OCI-LY3 (cell line): ENCODE data around the gene PPP1R14D.

Source experiments
- CTCF ChIP-seq: fragments of 200-600, 300-600 bp; sonication (generic); IDR thresholded peaks from 2 replicates; pipeline ENCODE4 v1.5.1; 2014; ENCODE audit warnings: antibody characterized with exemption, low read length, low read depth
- EZH2phosphoT487 ChIP-seq: fragments of 200-600 bp; shearing (Covaris generic); IDR thresholded peaks from 2 replicates; pipeline ENCODE4 v1.6.1; 2018; ENCODE audit warnings: antibody characterized with exemption, mixed run types, low read depth

DNA sequence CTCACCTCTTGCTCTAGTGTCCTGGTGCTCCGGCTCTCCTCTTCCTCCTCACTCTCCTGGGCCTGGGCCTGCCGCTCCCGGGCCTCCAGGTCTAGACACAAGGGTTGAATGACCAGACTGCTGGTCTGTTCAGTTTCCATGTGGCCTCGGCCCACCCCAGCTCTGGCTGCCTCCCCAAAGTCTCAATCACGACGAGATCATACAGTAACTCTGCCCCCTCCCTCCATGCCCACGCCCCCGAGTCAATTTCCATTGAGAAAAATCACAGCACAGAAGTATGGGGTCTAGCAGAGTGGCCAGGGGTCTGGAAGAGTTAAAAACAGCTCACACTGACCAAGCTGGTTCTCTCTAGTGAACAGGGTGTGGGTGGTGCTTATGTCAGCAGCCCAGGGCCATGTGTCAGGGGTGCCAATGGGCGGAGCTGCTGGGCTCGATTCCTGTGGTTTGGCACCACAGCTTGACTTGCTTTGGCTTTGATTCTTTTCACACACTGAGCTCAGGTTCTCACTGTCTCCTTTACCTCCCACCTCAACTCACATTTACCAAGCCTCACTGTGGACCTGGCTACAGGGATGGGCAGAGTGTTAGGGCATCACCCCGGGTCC is 51.9 kb downstream of the PPP1R14D start:
- TF ChIP-seq CTCF: no peak
- TF ChIP-seq EZH2phosphoT487: no peak
